ENCODE data around the gene UST.
"Not testable (repeated sequence)": the region's sequence is repeated elsewhere in the genome, so short reads cannot be mapped to it uniquely, and the experiment has no call there.

The UST gene

DNA sequence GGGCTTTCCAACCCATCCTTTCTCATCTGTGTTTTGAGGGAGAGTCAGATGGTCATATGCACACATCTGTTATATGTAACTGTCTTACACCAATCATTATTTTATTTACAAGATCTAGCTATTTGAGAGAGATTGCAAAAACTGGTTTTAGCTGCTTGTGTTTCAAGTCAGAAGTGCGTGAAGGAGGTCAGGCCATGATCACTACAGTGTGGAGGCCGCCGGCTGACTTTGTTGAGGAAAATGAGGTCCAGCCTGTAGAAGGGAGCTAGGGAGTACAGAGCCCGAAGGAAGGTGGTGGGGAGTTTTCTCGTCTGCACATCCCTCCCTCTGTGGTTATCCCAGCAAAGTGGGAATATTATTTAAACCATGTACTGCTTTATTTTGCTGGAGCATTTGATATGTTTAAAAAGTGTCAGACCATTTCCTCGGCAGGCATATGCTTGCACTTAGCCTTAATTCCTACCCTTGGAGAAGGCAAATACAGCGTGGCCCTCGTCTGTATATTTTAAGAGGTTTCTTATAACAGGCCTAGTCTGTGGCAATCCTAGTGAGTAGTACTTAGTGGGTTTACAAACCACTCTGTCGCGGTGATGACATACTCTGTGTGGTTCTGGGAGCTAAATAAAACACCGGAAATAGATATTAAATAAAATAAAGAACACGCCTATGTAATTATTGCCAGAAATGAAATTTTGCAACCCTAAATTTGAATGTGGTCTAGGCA, 95.6 kb downstream of the UST start:
- Mint-ChIP-seq H3K4me1 (ENCODE audit: low read depth) (no peaks in the 10 kb centered on the region), H3K4me3 (no peak overlapping the region), H3K9me3 (ENCODE audit: low read depth) (no peaks in the 10 kb centered on the region), H3K27me3 (no peaks in the 10 kb centered on the region), H3K27ac (no peak overlapping the region), H3K36me3 (no peaks in the 10 kb centered on the region)

DNA sequence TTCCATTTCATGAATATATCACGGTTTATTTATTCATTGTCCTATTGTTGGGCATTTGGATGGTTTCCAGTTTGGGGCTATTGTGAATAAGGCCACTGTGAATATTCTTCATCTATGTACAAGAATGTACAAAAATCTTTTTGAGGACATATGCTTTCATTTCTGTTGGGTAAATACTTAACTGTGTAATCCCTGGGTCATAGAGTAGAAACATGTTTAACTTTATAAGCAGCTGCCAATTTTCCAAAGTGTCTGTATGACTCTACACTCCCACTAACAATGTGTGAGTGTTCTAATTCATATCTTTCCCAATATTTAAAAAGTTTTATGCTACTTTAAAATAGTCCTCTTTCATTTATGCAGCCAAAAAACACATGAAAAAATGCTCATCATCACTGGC, 98.6 kb downstream of the UST start:
- H3K27ac Mint-ChIP-seq: no peak overlapping the region
- no peaks in the 10 kb centered on the region for H3K27me3 Mint-ChIP-seq
- no peaks in the 10 kb centered on the region for H3K36me3 Mint-ChIP-seq
- H3K4me3 Mint-ChIP-seq: no peak overlapping the region
- H3K9me3 Mint-ChIP-seq (ENCODE audit: low read depth): no peaks in the 10 kb centered on the region
- H3K4me1 Mint-ChIP-seq (ENCODE audit: low read depth): no peaks in the 10 kb centered on the region

DNA sequence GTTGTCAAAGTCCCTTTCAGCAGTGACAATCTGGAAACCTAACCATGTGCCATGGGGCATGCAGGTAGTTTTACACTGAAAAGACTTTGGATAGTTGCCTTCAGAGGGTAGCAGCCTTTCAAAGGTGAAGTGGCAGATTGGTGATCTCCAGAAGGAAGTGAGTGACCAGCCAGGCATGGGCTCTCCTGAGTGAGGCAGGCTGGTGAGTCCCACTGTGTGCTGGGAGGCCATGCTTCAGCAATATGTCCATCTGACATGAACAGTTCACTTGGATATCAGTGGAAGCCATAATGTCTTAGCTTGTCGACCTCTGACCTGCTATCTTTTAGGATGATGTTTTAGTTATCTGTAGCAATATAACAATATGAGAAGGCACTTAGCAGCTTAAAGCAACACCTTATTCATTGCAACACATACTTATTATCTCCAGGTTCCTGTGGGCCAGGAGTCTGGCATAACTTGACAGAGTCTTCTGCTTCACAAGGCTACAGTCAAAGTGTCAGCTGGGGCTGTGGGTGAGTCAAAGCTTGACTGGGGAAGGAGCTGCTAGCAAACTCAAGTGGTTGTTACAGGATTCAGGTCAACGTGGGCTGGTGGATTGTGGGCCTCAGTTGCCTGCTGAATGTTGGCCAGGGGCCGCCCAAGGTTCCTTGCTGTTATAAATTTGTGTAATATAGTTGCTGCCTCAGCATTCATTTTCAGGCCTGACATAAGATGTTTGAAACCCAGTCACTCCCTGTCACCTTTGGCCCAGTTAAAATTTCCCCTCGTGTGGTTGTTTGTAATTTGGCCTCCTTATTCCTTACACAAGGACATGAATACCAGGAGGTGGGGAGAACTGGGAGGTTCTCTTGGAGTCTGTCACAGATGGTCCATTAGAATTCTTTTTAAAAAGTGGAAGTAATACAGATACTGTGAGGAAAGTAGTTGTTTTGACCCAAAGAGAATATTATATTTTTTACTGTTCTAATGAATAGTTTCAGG, 100.2 kb downstream of the UST start:
- no peaks in the 10 kb centered on the region for H3K9me3 Mint-ChIP-seq (ENCODE audit: low read depth)
- no peaks in the 10 kb centered on the region for H3K4me1 Mint-ChIP-seq (ENCODE audit: low read depth)
- no peak overlapping the region for H3K4me3 Mint-ChIP-seq
- no peaks in the 10 kb centered on the region for H3K27me3 Mint-ChIP-seq
- no peaks in the 10 kb centered on the region for H3K36me3 Mint-ChIP-seq
- no peak overlapping the region for H3K27ac Mint-ChIP-seq

DNA sequence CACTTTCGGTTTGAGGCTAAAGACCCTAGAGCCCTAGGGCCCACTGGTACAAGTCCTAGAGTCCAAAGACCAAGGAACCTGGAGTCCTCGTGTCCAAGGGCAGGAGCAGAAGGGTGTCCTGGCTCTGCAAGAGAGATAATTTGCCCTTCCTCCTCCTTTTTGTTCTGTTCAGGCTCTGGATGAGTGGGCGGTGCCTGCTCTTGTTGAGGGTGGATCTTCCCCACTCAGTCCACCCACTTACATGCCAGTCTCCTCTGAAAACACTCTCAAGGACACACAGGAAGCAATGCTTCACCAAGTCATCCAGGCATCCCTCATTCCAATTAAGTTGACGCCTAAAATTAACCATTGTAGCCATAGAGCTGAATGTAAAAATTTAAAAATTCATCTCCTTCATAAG, 102.1 kb downstream of the UST start:
- H3K27me3 Mint-ChIP-seq: no peaks in the 10 kb centered on the region

DNA sequence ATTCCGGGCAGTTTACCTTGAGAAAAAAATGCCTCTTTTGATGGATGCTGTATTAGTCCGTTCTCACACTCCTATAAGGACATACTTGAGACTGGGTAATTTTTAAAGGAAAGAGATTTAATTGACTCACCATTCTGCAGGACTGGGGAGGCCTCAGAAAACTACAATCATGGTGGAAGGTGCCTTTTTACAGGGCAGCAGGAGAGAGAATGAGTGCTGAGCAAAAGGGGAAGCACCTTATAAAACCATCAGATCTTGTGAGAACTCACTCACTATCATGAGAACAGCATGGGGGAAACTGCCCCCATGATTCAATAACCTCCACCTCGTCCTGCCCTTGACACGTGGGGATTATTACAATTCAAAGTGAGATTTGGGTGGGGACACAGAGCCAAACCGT, 102.6 kb downstream of the UST start:
- not testable (repeated sequence) for H3K9me3 Mint-ChIP-seq (ENCODE audit: low read depth); H3K27ac Mint-ChIP-seq; H3K4me3 Mint-ChIP-seq; H3K27me3 Mint-ChIP-seq; H3K36me3 Mint-ChIP-seq; H3K4me1 Mint-ChIP-seq (ENCODE audit: low read depth)

More for the DNA sequence above, 102.1 kb downstream of the UST start:
- no peak overlapping the region for H3K27ac Mint-ChIP-seq
- no peaks in the 10 kb centered on the region for H3K4me1 Mint-ChIP-seq (ENCODE audit: low read depth)
- no peak overlapping the region for H3K4me3 Mint-ChIP-seq
- H3K36me3 Mint-ChIP-seq: no peaks in the 10 kb centered on the region
- H3K9me3 Mint-ChIP-seq (ENCODE audit: low read depth): no peaks in the 10 kb centered on the region

DNA sequence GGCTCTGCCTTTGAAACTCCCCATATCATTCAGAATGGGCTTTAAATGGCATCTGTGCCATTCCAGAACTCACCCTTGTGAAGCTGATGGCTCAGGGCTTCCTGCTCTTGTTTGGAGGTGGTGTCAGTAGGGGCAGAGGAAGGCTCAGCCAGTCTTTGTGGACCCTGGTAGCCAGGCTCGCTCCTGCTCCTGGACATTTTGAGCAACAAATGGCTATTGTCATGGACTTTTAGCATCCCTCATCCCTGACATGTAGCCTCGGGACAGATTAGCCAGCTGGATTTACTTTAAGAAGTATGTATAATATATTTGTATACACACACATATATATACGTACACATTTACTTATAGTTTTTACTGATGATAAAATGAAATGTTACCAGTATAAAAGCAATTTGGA, 104.1 kb downstream of the UST start:
- no peaks in the 10 kb centered on the region for H3K4me1 Mint-ChIP-seq (ENCODE audit: low read depth)
- no peak overlapping the region for H3K4me3 Mint-ChIP-seq

DNA sequence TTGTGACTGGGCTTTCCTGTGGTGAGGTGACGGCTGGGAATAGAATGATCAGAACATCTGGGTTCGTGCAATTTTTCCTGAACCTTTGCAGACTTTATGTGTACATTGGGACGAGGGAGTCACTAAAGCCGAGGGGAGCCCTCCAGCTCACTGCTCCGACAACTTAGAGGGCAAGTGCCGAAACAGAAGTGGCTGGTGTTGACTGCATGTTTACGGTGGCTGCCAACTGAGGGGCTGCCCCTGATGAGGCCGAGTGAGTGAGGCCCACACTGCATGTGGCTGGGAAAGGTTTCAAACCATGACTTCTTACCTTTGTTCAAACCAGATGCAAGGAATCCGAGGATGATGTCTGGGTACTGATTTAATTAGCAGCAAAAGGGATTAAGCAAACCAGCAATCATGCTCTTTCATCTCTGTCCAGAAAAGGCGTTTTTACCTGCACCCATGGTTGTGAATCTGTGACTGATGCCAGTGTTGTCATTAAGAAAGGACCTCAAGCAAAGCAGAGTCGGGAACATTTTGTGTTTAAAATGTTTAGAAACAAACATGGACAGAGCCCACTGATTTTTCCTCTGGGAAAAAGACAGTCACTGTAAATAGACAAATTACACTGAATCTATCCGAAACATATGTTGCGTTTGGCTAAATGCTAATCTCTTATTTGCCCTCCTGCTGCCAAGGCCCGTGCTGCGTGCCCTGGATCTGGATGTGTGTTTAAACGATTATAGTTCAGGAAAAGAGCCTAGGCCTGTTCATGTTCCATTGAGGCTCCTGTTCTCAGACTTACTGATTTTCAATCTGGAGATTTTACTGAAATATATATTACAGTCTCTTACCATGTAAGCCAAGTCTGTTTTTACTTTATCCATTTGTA, 105.1 kb downstream of the UST start:
- Mint-ChIP-seq H3K36me3 (no peaks in the 10 kb centered on the region), H3K4me3 (no peak overlapping the region), H3K9me3 (ENCODE audit: low read depth) (no peaks in the 10 kb centered on the region), H3K4me1 (ENCODE audit: low read depth) (no peaks in the 10 kb centered on the region), H3K27ac (no peak overlapping the region), H3K27me3 (peaks cover 2% of the 10 kb centered on the region)

More for the DNA sequence above, 104.1 kb downstream of the UST start:
- Mint-ChIP-seq H3K36me3 (no peaks in the 10 kb centered on the region), H3K9me3 (ENCODE audit: low read depth) (no peaks in the 10 kb centered on the region), H3K27me3 (peaks cover 2% of the 10 kb centered on the region), H3K27ac (no peak overlapping the region)

DNA sequence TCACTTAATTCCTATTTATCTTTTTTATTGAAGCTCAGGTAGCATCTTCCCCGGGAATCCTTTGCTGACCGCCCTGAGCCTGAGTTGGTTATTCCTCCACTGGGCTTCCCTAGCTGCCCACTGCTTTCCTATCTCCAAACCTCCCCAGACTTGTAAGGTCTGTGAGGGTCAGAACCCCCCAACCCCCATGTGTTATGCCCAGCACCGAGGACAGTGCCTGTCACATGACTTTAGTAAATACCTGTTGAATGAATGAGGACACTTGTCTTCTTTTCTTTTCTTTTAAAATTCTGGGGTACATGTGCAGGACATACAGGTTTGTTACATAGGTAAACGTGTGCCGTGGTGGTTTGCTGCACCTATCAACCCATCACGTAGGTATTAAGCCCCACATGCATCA, 105.9 kb downstream of the UST start:
- H3K4me1 Mint-ChIP-seq (ENCODE audit: low read depth): no peaks in the 10 kb centered on the region
- H3K9me3 Mint-ChIP-seq (ENCODE audit: low read depth): no peaks in the 10 kb centered on the region
- H3K4me3 Mint-ChIP-seq: no peak overlapping the region

DNA sequence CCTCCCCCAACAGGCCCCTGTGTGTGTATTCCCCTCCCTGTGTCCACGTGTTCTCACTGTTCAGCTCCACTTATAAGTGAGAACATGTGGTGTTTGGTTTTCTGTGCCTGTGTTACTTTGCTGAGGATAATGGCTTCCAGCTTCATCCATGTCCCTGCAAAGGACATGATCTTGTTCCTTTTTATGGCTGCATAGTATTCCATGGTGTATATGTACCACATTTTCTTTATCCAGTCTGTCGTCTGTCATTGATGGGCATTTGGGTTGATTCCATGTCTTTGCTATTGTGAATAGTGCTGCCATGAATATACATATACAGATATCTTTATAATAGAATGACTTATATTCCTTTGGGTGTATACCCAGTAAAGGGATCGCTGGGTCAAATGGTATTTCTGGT, 106.3 kb downstream of the UST start:
- H3K4me1 Mint-ChIP-seq (ENCODE audit: low read depth); H3K9me3 Mint-ChIP-seq (ENCODE audit: low read depth); H3K27me3 Mint-ChIP-seq; H3K36me3 Mint-ChIP-seq; H3K4me3 Mint-ChIP-seq: not testable (repeated sequence)
- H3K27ac Mint-ChIP-seq: peak overlapping the region; percentile 5

More for the DNA sequence above, 105.9 kb downstream of the UST start:
- Mint-ChIP-seq H3K27ac (no peak overlapping the region), H3K36me3 (no peaks in the 10 kb centered on the region), H3K27me3 (peaks cover 2% of the 10 kb centered on the region)

DNA sequence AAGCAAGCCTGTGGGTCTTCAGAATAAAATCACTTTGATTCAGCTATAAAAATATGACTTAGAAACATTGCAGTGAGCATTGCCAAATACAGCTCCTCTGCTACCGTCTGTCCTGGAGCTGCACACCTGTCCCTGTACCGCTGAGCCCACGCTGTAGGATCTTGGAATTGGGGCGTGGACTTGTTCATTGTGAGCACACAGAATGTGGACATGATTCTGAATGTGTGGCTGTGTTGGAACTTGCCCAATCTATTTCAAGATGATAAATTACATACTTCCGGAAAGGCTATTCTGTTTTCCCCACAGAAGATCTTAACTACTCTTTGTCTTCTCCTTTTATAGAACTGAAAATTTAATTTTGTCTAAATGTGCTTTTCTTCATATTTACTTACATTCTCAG, 107.3 kb downstream of the UST start:
- no peaks in the 10 kb centered on the region for H3K36me3 Mint-ChIP-seq
- H3K27ac Mint-ChIP-seq: no peak overlapping the region
- peaks cover 2% of the 10 kb centered on the region for H3K27me3 Mint-ChIP-seq
- H3K9me3 Mint-ChIP-seq (ENCODE audit: low read depth): no peaks in the 10 kb centered on the region
- H3K4me3 Mint-ChIP-seq: no peak overlapping the region
- H3K4me1 Mint-ChIP-seq (ENCODE audit: low read depth): peaks cover 2% of the 10 kb centered on the region

DNA sequence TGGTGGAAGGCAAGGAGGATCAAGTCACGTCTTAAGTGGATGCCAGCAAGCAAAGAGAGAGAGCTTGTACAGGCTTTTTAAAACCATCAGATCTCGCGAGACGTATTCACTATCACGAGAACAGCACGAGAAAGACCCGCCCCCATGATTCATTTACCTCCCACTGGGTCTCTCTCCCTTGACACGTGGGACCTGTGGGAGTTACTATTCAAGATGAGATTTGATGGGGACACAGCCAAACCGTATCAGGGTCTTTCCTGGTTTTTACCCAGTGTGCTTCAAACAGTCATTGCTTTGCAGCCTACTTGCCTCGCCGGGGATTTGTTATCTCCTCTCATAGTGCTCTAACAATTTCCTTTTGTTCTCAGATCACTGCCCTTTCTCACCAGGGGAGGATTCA, 108.2 kb downstream of the UST start:
- Mint-ChIP-seq H3K4me3 (no peak overlapping the region), H3K9me3 (ENCODE audit: low read depth) (no peaks in the 10 kb centered on the region), H3K27me3 (peaks cover 2% of the 10 kb centered on the region), H3K27ac (no peak overlapping the region), H3K36me3 (no peaks in the 10 kb centered on the region), H3K4me1 (ENCODE audit: low read depth) (peaks cover 2% of the 10 kb centered on the region)

DNA sequence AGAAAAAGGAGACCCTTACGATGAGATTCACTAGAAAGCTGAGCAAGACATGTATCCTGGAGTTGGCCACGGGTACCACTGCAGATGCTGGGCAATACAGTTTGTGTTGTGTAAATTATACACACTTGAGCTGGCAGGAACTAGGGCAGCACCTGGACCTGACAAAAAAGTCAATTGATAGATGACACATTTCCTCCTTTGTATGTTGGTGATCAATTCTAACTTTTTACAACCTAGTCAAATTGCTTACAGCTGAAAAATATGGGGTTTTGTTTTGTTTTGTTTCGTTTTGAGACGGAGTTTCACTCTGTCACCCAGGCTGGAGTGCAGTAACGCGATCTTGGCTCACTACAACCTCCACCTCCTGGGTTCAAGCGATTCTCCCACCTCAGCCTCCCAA, 108.9 kb downstream of the UST start:
- Mint-ChIP-seq H3K36me3 (no peaks in the 10 kb centered on the region), H3K4me1 (ENCODE audit: low read depth) (peaks cover 2% of the 10 kb centered on the region), H3K9me3 (ENCODE audit: low read depth) (no peaks in the 10 kb centered on the region), H3K4me3 (no peak overlapping the region), H3K27ac (no peak overlapping the region), H3K27me3 (peaks cover 2% of the 10 kb centered on the region)

DNA sequence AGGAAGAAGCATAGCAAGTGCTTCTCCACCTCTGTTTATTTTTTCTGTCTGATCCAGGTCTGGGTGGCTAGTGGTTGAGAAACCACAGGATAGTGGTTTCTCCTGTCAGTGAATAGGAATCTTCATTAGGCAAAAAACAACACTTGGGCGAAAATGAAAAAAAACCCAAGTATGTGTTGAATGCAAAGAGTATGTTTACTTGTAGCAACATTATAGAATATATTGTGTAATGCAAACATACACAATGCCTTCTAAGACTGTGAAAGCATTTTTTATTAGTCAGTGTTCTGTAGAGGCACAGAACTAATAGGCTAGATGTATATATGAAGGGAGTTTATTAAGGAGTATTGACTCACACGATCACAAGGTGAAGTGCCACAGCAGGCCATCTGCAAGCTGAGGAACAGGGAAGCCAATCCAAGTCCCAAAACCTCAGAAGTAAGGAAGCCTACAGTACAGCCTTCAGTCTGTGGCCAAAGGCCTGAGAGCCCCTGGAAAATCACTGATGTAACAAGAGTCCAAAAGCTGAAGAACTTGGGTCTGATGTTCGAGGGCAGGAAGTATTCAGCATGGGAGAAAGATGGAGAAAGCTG, 111.1 kb downstream of the UST start:
- no peak overlapping the region for H3K4me3 Mint-ChIP-seq
- no peak overlapping the region for H3K27ac Mint-ChIP-seq
- no peaks in the 10 kb centered on the region for H3K9me3 Mint-ChIP-seq (ENCODE audit: low read depth)
- no peaks in the 10 kb centered on the region for H3K36me3 Mint-ChIP-seq
- peaks cover 2% of the 10 kb centered on the region for H3K4me1 Mint-ChIP-seq (ENCODE audit: low read depth)
- peaks cover 2% of the 10 kb centered on the region for H3K27me3 Mint-ChIP-seq

DNA sequence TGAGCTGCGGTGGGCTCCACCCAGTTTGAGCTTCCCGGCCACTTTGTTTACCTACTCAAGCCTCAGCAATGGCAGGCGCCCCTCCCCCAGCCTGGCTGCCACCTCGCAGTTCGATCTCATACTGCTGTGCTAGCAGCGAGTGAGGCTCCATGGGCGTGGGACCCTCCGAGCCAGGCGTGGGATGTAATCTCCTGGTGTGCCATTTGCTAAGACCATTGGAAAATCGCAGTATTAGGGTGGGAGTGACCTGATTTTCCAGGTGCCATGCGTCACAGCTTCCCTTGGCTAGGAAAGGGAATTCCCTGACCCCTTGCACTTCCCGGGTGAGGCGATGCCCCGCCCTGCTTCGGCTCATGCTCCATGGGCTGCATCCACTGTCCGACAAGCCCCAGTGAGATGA, 117.3 kb downstream of the UST start:
- H3K4me1 Mint-ChIP-seq (ENCODE audit: low read depth); H3K36me3 Mint-ChIP-seq; H3K9me3 Mint-ChIP-seq (ENCODE audit: low read depth); H3K27me3 Mint-ChIP-seq; H3K4me3 Mint-ChIP-seq; H3K27ac Mint-ChIP-seq: not testable (repeated sequence)
